Esophagus squamous epithelium (tissue), 5 donors: Measurements from ENCODE around the gene SLC4A7. TPM values are rescaled to one million over a fixed set of nuclear protein-coding genes. Genes with fewer than 3 reads are reported as not detected.
"Not testable (repeated sequence)": the region's sequence is repeated elsewhere in the genome, so short reads cannot be mapped to it uniquely, and the experiment has no call there.

Source experiments
- DNase-seq: peaks from one replicate; lab custom pipeline; 2025; lab: John Stamatoyannopoulos, UW
- H3K27ac ChIP-seq, 4 donors: fragments of 200-600 bp; sonication (generic); one replicate each; pipeline ENCODE4 v1.5.1; 2016 to 2019; ENCODE audit warnings: mild to moderate bottlenecking in 1 of 4
- H3K27me3 ChIP-seq, 4 donors: fragments of 200-600 bp; sonication (generic); 1 replicate in 3 of 4; 2 replicates in 1 of 4; pipeline versions ENCODE4 v1.5.1 to v1.6.0; 2017 to 2021; ENCODE audit warnings: antibody characterized with exemption in 1 of 4
- H3K36me3 ChIP-seq, 3 donors: fragments of 200-600 bp; sonication (generic); one replicate each; pipeline ENCODE4 v1.5.1; 2016 to 2019
- H3K4me1 ChIP-seq, 3 donors: fragments of 200-600 bp; sonication (generic); one replicate each; pipeline ENCODE4 v1.5.1; 2017 to 2019
- H3K4me3 ChIP-seq, 4 donors: fragments of 200-600 bp; sonication (generic); 1 replicate in 3 of 4; 2 replicates in 1 of 4; pipeline ENCODE4 v1.5.1; 2016 to 2019; ENCODE audit warnings: mild to moderate bottlenecking in 2 of 4, moderate library complexity in 1 of 4
- H3K9me3 ChIP-seq, 3 donors: fragments of 200-600 bp; sonication (generic); one replicate each; pipeline ENCODE4 v1.5.1; 2016 to 2019
- CTCF ChIP-seq, 6 experiments: fragments of 450-650 bp in 4 of 6; fragments of 200-600 bp in 2 of 6; sonication (generic) in 2 of 6; IDR thresholded peaks; one replicate each; pipeline ENCODE4 v1.5.1; 2016 to 2019; ENCODE audit warnings: antibody characterized with exemption in 6 of 6, mild to moderate bottlenecking in 4 of 6, moderate library complexity in 4 of 6
- POLR2A ChIP-seq, 4 donors: fragments of 450-650 bp; IDR thresholded peaks; one replicate each; pipeline ENCODE4 v1.6.1; 2017; ENCODE audit warnings: antibody characterized with exemption in 4 of 4, mild to moderate bottlenecking in 4 of 4, moderate library complexity in 3 of 4
- WGBS, 2 donors: methylation state at CpG; one replicate each; pipeline ENCODE4 v1.1.5; 2018; 5-methylcytosine and 5-hydroxymethylcytosine counted together
- intact Hi-C: fragments of 100-400 bp; cut with DNase I; formaldehyde crosslinking; loops from one replicate; pipeline ENCODE4 v1.15.0; 2022
- total RNA-seq, 4 donors: library from RNA; depleted of rRNA; stranded (reverse); fragments of >200 nt; gene quantifications; one replicate each; pipeline ENCODE4 v1.1.0, GENCODE V29; 2016
- donor health status: DM: yes; HTN: yes; CAD: no.

The SLC4A7 gene
- total RNA-seq, 4 donors from 2014 or later: 17.2 to 50.4 (median 30.5) TPM

GRCh38 chr3:27431116-27431515 is 53.1 kb downstream of the SLC4A7 start:
- Histone ChIP-seq H3K36me3 (peaks cover 0 to 63% (median 3%) of the 10 kb centered on the region in 3 donors), H3K4me3 (no peak overlapping the region), H3K4me1 (peaks cover 0 to 12% (median 4%) of the 10 kb centered on the region in 3 donors), H3K27me3 (no peaks in the 10 kb centered on the region), H3K9me3 (no peaks in the 10 kb centered on the region), H3K27ac (peak overlapping the region in 1 of 4 donors; percentile 33)
- TF ChIP-seq CTCF (IDR thresholded peaks at IDR 0.05) (no peak), POLR2A (IDR thresholded peaks at IDR 0.05) (no peak)
- DNase-seq: no peak
- intact Hi-C loops: no loop called here
- 21 to 30% methylated on average over 6 of the region's 6 CpGs for WGBS, 2 donors

- no peaks in the 10 kb centered on the region for H3K27me3 ChIP-seq
- H3K4me1 ChIP-seq: peaks cover 0 to 12% (median 4%) of the 10 kb centered on the region in 3 donors
- no peak overlapping the region for H3K4me3 ChIP-seq
- TF ChIP-seq CTCF (IDR thresholded peaks at IDR 0.05): no peak
- no peak for TF ChIP-seq POLR2A (IDR thresholded peaks at IDR 0.05)
- intact Hi-C loops: no loop called here
- H3K27ac ChIP-seq: no peak overlapping the region
- H3K36me3 ChIP-seq: peaks cover 0 to 51% (median 3%) of the 10 kb centered on the region in 3 donors
- no peaks in the 10 kb centered on the region for H3K9me3 ChIP-seq
- 58 to 83% methylated on average over 1 to 2 of the region's 2 CpGs for WGBS, 2 donors
- DNase-seq: no peak
Observed at GRCh38 chr3:27429909-27430308, 54.3 kb downstream of the SLC4A7 start.

GRCh38 chr3:27428446-27428845 is 55.7 kb downstream of the SLC4A7 start:
- Histone ChIP-seq H3K4me3 (no peak overlapping the region), H3K36me3 (peaks cover 0 to 45% (median 1%) of the 10 kb centered on the region in 3 donors), H3K4me1 (peaks cover 0 to 12% (median 4%) of the 10 kb centered on the region in 3 donors), H3K9me3 (no peaks in the 10 kb centered on the region), H3K27ac (no peak overlapping the region), H3K27me3 (no peaks in the 10 kb centered on the region)
- TF ChIP-seq POLR2A (IDR thresholded peaks at IDR 0.05) (no peak), CTCF (IDR thresholded peaks at IDR 0.05) (no peak)
- intact Hi-C loops: no loop called here
- no peak for DNase-seq

GRCh38 chr3:27426926-27427325 is 57.3 kb downstream of the SLC4A7 start:
- DNase-seq: no peak
- TF ChIP-seq POLR2A (IDR thresholded peaks at IDR 0.05) (no peak), CTCF (IDR thresholded peaks at IDR 0.05) (no peak)
- 46 to 50% methylated on average over 1 of the region's 1 CpG for WGBS, 2 donors
- Histone ChIP-seq H3K9me3 (no peaks in the 10 kb centered on the region), H3K4me3 (no peak overlapping the region), H3K27me3 (no peaks in the 10 kb centered on the region), H3K36me3 (peaks cover 0 to 46% (median 0%) of the 10 kb centered on the region in 3 donors), H3K4me1 (peaks cover 0 to 12% (median 4%) of the 10 kb centered on the region in 3 donors), H3K27ac (no peak overlapping the region)
- intact Hi-C loops: no loop called here

GRCh38 chr3:27425896-27426565 is 58.2 kb downstream of the SLC4A7 start:
- TF ChIP-seq CTCF (IDR thresholded peaks at IDR 0.05) (no peak), POLR2A (IDR thresholded peaks at IDR 0.05) (no peak)
- Histone ChIP-seq H3K4me3 (no peak overlapping the region), H3K27me3 (no peaks in the 10 kb centered on the region), H3K27ac (no peak overlapping the region), H3K36me3 (peaks cover 0 to 52% (median 6%) of the 10 kb centered on the region in 3 donors), H3K4me1 (peaks cover 0 to 6% (median 0%) of the 10 kb centered on the region in 3 donors), H3K9me3 (no peaks in the 10 kb centered on the region)
- 92 to 96% methylated on average over 8 of the region's 8 CpGs for WGBS, 2 donors
- intact Hi-C loops: no loop called here
- DNase-seq: no peak

- H3K27me3 ChIP-seq, H3K4me1 ChIP-seq, DNase-seq, H3K4me3 ChIP-seq, H3K27ac ChIP-seq, H3K9me3 ChIP-seq, intact Hi-C loops: not testable (repeated sequence)
- H3K36me3 ChIP-seq: peaks cover 0 to 53% (median 8%) of the 10 kb centered on the region in 3 donors
- 92% methylated on average over 11 to 13 of the region's 13 CpGs for WGBS, 2 donors
Observed at GRCh38 chr3:27424812-27425521, 59.2 kb downstream of the SLC4A7 start.
